ENCODE measurements around the gene CZIB. TPM values are rescaled to one million over a fixed set of nuclear protein-coding genes. Genes with fewer than 3 reads are reported as not detected.

CZIB gene
- total and polyA plus RNA-seq, 2 of the 13 experiments (the other 11 are each of a cell fraction or from before 2014, with no cell fraction given): 49.2 to 67.0 TPM

GRCh38 chr1:53267761-53268160 is 47.3 kb upstream of the CZIB start:
- H3K27me3 ChIP-seq (ENCODE audit: control insufficient read depth in 1 of 2, insufficient read depth in 2 of 2, low read length in 2 of 2): no peaks in the 10 kb centered on the region
- H3K79me2 ChIP-seq (ENCODE audit: insufficient read depth, low read length): no peaks in the 10 kb centered on the region
- no peak overlapping the region for H3K4me2 ChIP-seq (ENCODE audit: low read depth, low read length)
- in situ Hi-C loops (cut with HindIII; ENCODE audit: extremely low pct_ligation_motif_present, low pct_unique_long_range_greater_than_20kb) (no loop called here), intact Hi-C loops (cut with micrococcal nuclease; ENCODE audit: unreplicated experiment) (no loop called here)
- ATAC-seq (no peak), FAIRE-seq (no peak), DNase-seq (ENCODE audit: low spot score) (no peak)
- H3K4me3 ChIP-seq (replicated peaks in 1 of 3; ENCODE audit: insufficient read depth in 1 of 3, low read depth in 2 of 3, low read length in 3 of 3): no peak overlapping the region
- TF ChIP-seq ZBTB7A (CRISPR knock-in tag; IDR thresholded peaks at IDR 0.05) (no peak), ZNF44 (CRISPR knock-in tag; IDR thresholded peaks at IDR 0.05) (no peak), ZFP36L2 (CRISPR knock-in tag; IDR thresholded peaks at IDR 0.05) (no peak), ZFX (CRISPR knock-in tag; IDR thresholded peaks at IDR 0.05; ENCODE audit: low read depth) (no peak), SMAD1 (CRISPR knock-in tag; IDR thresholded peaks at IDR 0.05; ENCODE audit: borderline replicate concordance, low read depth) (no peak), MTF1 (CRISPR knock-in tag; IDR thresholded peaks at IDR 0.05) (no peak), STAG1 (CRISPR knock-in tag; IDR thresholded peaks at IDR 0.05) (no peak), ZNF841 (CRISPR knock-in tag; IDR thresholded peaks at IDR 0.05; ENCODE audit: borderline replicate concordance) (no peak), DR1 (CRISPR knock-in tag; IDR thresholded peaks at IDR 0.05) (no peak), ZNF441 (CRISPR knock-in tag; IDR thresholded peaks at IDR 0.05; ENCODE audit: borderline replicate concordance) (no peak), KDM3A (CRISPR knock-in tag; IDR thresholded peaks at IDR 0.05; ENCODE audit: low read depth) (no peak)
- no peaks in the 10 kb centered on the region for H3K4me1 ChIP-seq (ENCODE audit: insufficient read depth, low read length)
- H3K9ac ChIP-seq (ENCODE audit: insufficient read depth, low read depth, low read length): no peak overlapping the region
- no peak overlapping the region for H3K27ac ChIP-seq (ENCODE audit: extremely low read length, insufficient read depth, low read length)
- no peaks in the 10 kb centered on the region for H4K20me1 ChIP-seq (ENCODE audit: insufficient read depth, low read length)
- no peaks in the 10 kb centered on the region for H3K9me3 ChIP-seq (ENCODE audit: low read length)
- H3K36me3 ChIP-seq (replicated peaks in 1 of 2; ENCODE audit: control insufficient read depth in 1 of 2, insufficient read depth in 2 of 2, low read length in 2 of 2): peaks cover 17 to 33% of the 10 kb centered on the region in 2 experiments; a peak in 4 of 5 replicates
- BruUV-seq (replicated peaks): no TSS peak
- ChIA-PET CTCF (ENCODE audit: low intra/inter-chr PET ratio, low total read pairs) (no interaction called here), POLR2A (no interaction called here)
- H2AFZ ChIP-seq (ENCODE audit: low read length): no peak overlapping the region

- Histone ChIP-seq H3K9me3 (ENCODE audit: low read length) (no peaks in the 10 kb centered on the region), H3K27ac (ENCODE audit: extremely low read length, insufficient read depth, low read length) (no peak overlapping the region), H3K27me3 (ENCODE audit: control insufficient read depth in 1 of 2, insufficient read depth in 2 of 2, low read length in 2 of 2) (no peaks in the 10 kb centered on the region), H3K9ac (ENCODE audit: insufficient read depth, low read depth, low read length) (no peak overlapping the region), H3K36me3 (replicated peaks in 1 of 2; ENCODE audit: control insufficient read depth in 1 of 2, insufficient read depth in 2 of 2, low read length in 2 of 2) (peaks cover 25 to 50% of the 10 kb centered on the region in 2 experiments; a peak in 4 of 5 replicates), H3K4me2 (ENCODE audit: low read depth, low read length) (no peak overlapping the region), H3K79me2 (ENCODE audit: insufficient read depth, low read length) (no peaks in the 10 kb centered on the region), H3K4me1 (ENCODE audit: insufficient read depth, low read length) (no peaks in the 10 kb centered on the region), H3K4me3 (replicated peaks in 1 of 3; ENCODE audit: insufficient read depth in 1 of 3, low read depth in 2 of 3, low read length in 3 of 3) (no peak overlapping the region), H2AFZ (ENCODE audit: low read length) (no peak overlapping the region), H4K20me1 (ENCODE audit: insufficient read depth, low read length) (no peaks in the 10 kb centered on the region)
- CTCF ChIA-PET (ENCODE audit: low intra/inter-chr PET ratio, low total read pairs): interaction anchor here (1.5 kb wide), 1 partner anchor 128 kb away, joined by 4 read pairs; no protein-coding TSS in a partner anchor
- DNase-seq (ENCODE audit: low spot score): peak; percentile 17
- POLR2A ChIA-PET: no interaction called here
- in situ Hi-C loops (cut with HindIII; ENCODE audit: extremely low pct_ligation_motif_present, low pct_unique_long_range_greater_than_20kb) (no loop called here), intact Hi-C loops (cut with micrococcal nuclease; ENCODE audit: unreplicated experiment) (no loop called here)
- FAIRE-seq: no peak
- ATAC-seq: peak; percentile 67
- no peak for TF ChIP-seq PBX3 (CRISPR knock-in tag; IDR thresholded peaks at IDR 0.05; ENCODE audit: borderline replicate concordance)
- peak; percentile 54 for TF ChIP-seq STAG1 (CRISPR knock-in tag; IDR thresholded peaks at IDR 0.05)
- peak; percentile 46 for TF ChIP-seq CTCF (CRISPR knock-in tag; IDR thresholded peaks at IDR 0.05)
- BruUV-seq (replicated peaks): no TSS peak
Observed at GRCh38 chr1:53266038-53266437, 45.6 kb upstream of the CZIB start.

All from HepG2 (cell line).